Brain microvascular endothelial cell (primary cell): ENCODE measurements around the gene MLLT3.

ENCODE experiments used
- DNase-seq: peaks from one replicate; pipeline ENCODE4 v3.0.0-alpha.2; 2020
- H3K27ac ChIP-seq: fragments of 250-450 bp; sonication (Bioruptor Pico); 2 replicates; pipeline ENCODE4 v1.5.1; 2020; ENCODE audit warnings: mild to moderate bottlenecking, moderate library complexity
- H3K27me3 ChIP-seq: fragments of 250-450 bp; sonication (Bioruptor Pico); replicated peaks from 2 replicates; pipeline ENCODE4 v1.5.1; 2020; ENCODE audit warnings: mild to moderate bottlenecking
- H3K36me3 ChIP-seq: fragments of 250-450 bp; sonication (Bioruptor Pico); replicated peaks from 2 replicates; pipeline ENCODE4 v1.5.1; 2020; ENCODE audit warnings: mild to moderate bottlenecking
- H3K4me3 ChIP-seq: 2 replicates; pipeline ENCODE4 v1.5.1; 2011; ENCODE audit warnings: low read depth, mild to moderate bottlenecking, control low read depth, low read length, moderate library complexity
- CTCF ChIP-seq: IDR thresholded peaks from 2 replicates; pipeline ENCODE4 v1.5.1; 2011; ENCODE audit warnings: low read depth, mild to moderate bottlenecking, moderate library complexity, low read length, control low read depth, inconsistent platforms; ENCODE audit errors: missing control alignments
- in situ Hi-C: cut with HindIII; loops from 2 replicates; pipeline ENCODE4 v1.10.0; 2017; ENCODE audit warnings: low sequenced_read_pairs, low pct_ligation_motif_present

MLLT3 gene

GRCh38 chr9:20313415-20313814 is 308.9 kb downstream of the MLLT3 start:
- H3K36me3 ChIP-seq = no peaks in the 10 kb centered on the region
- no peaks in the 10 kb centered on the region for H3K27me3 ChIP-seq
- in situ Hi-C loops = no loop called here
- no peak for DNase-seq
- TF ChIP-seq CTCF = no peak
- H3K4me3 ChIP-seq = no peak overlapping the region
- no peak overlapping the region for H3K27ac ChIP-seq

- Histone ChIP-seq H3K27ac (no peak overlapping the region), H3K36me3 (no peaks in the 10 kb centered on the region), H3K27me3 (no peaks in the 10 kb centered on the region), H3K4me3 (no peak overlapping the region)
- in situ Hi-C loops = no loop called here
- TF ChIP-seq CTCF = no peak
- DNase-seq = peak; percentile 39
Observed at GRCh38 chr9:20312732-20313131, 309.6 kb downstream of the MLLT3 start.

- no peaks in the 10 kb centered on the region for H3K27me3 ChIP-seq
- no peak for DNase-seq
- in situ Hi-C loops = no loop called here
- no peak overlapping the region for H3K27ac ChIP-seq
- H3K4me3 ChIP-seq = no peak overlapping the region
- H3K36me3 ChIP-seq = no peaks in the 10 kb centered on the region
- TF ChIP-seq CTCF = no peak
Observed at GRCh38 chr9:20310024-20310423, 312.3 kb downstream of the MLLT3 start.

- DNase-seq = no peak
- no peaks in the 10 kb centered on the region for H3K27me3 ChIP-seq
- no peak overlapping the region for H3K27ac ChIP-seq
- in situ Hi-C loops = no loop called here
- H3K4me3 ChIP-seq = no peak overlapping the region
- no peak for TF ChIP-seq CTCF
- H3K36me3 ChIP-seq = no peaks in the 10 kb centered on the region
Observed at GRCh38 chr9:20309124-20309523, 313.2 kb downstream of the MLLT3 start.

- Histone ChIP-seq H3K27ac (no peak overlapping the region), H3K27me3 (no peaks in the 10 kb centered on the region), H3K36me3 (no peaks in the 10 kb centered on the region), H3K4me3 (no peak overlapping the region)
- in situ Hi-C loops = no loop called here
- TF ChIP-seq CTCF = no peak
- DNase-seq = no peak
Observed at GRCh38 chr9:20307621-20308020, 314.7 kb downstream of the MLLT3 start.

- Histone ChIP-seq H3K36me3 (no peaks in the 10 kb centered on the region), H3K27me3 (no peaks in the 10 kb centered on the region), H3K27ac (no peak overlapping the region), H3K4me3 (no peak overlapping the region)
- in situ Hi-C loops = no loop called here
- no peak for TF ChIP-seq CTCF
- no peak for DNase-seq
Observed at GRCh38 chr9:20305452-20305851, 316.8 kb downstream of the MLLT3 start.
